WI38 (cell line): ENCODE data around the gene SLC9A9.

ENCODE experiments used
- H3K4me3 ChIP-seq: 2 replicates; pipeline ENCODE4 v1.5.1; 2011; ENCODE audit warnings: low read depth, mild to moderate bottlenecking, control low read depth, low read length
- TF ChIP-seq, protein P1 (sequence below): IDR thresholded peaks from 2 replicates; pipeline ENCODE4 v1.5.1; 2012; ENCODE audit warnings: low read depth, mild to moderate bottlenecking, control low read depth, low read length

Gene SLC9A9

DNA sequence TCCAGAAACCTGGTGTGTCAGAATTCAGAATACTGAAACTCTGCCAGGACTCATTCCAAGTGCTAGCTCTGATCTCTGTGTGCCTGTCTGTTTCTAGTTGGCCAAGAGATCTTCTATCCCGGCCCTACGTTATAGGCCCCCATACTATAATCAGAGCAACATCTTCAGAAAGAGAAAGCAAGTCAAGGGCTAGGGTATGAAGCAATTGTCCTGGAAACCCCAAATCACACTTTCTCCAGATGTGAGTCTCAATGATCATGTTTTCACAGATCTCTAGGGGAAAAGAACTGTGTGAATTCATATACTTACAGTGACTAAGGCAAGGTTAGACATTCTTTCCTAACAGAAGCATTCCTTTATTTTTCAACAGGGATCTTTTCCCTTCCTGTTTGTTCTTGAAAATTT is 309.7 kb downstream of the SLC9A9 start:
- no peak overlapping the region for H3K4me3 ChIP-seq
- TF ChIP-seq, protein P1, sequence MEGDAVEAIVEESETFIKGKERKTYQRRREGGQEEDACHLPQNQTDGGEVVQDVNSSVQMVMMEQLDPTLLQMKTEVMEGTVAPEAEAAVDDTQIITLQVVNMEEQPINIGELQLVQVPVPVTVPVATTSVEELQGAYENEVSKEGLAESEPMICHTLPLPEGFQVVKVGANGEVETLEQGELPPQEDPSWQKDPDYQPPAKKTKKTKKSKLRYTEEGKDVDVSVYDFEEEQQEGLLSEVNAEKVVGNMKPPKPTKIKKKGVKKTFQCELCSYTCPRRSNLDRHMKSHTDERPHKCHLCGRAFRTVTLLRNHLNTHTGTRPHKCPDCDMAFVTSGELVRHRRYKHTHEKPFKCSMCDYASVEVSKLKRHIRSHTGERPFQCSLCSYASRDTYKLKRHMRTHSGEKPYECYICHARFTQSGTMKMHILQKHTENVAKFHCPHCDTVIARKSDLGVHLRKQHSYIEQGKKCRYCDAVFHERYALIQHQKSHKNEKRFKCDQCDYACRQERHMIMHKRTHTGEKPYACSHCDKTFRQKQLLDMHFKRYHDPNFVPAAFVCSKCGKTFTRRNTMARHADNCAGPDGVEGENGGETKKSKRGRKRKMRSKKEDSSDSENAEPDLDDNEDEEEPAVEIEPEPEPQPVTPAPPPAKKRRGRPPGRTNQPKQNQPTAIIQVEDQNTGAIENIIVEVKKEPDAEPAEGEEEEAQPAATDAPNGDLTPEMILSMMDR: no peak

DNA sequence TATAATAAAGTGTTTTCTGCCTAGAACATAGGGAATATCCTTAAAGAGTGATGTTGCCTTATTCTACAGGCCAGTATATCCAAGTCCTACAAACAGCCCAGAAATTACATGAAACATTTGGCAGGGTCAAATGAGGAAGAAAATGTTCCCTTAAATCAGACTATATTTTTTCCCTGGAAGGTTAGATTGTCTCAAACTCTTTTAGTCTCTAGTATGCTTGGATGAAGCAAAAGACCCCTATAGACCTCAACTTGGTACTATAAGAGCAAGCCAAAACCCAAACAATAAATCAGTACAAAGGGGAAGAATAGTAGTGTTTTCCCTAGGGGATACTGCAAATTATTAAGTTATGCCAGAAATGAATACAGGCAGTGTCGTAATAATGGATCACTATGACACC is 310.2 kb downstream of the SLC9A9 start:
- TF ChIP-seq, protein P1: no peak
- no peak overlapping the region for H3K4me3 ChIP-seq

DNA sequence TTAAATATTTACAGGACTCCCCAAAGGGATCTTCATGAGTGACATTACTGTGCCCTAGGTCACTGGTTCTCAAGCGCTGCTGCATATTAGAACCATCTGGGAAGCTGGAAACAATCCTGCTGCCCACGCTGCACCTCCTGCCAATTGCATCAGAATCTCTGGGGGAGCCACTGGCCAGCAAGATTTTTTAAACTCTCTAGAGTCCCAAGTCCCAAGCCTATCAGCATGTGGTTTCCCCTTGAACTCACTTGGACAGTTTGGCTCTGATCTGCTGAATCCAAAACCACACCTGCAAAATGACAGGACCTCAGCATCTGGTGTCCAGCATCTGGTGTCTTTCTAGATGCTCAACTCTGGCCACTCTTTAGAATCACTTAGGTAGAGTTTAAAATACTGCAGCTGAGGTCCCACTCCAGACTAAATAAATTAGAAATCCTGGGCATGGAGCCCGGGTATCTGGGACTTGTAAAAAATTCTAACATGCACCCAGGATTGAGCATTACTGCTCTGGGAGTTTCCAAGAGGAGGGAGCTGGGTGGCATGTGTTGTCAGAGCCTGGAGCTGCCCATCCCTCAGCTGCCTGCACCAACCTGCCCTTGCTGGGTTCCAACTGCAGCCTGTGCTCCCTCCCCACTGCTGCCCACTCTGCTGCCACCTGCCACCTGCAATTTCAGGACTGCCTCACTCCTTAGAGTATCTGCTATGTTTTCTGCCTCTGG is 311.3 kb downstream of the SLC9A9 start:
- H3K4me3 ChIP-seq: no peak overlapping the region
- TF ChIP-seq, protein P1: no peak

DNA sequence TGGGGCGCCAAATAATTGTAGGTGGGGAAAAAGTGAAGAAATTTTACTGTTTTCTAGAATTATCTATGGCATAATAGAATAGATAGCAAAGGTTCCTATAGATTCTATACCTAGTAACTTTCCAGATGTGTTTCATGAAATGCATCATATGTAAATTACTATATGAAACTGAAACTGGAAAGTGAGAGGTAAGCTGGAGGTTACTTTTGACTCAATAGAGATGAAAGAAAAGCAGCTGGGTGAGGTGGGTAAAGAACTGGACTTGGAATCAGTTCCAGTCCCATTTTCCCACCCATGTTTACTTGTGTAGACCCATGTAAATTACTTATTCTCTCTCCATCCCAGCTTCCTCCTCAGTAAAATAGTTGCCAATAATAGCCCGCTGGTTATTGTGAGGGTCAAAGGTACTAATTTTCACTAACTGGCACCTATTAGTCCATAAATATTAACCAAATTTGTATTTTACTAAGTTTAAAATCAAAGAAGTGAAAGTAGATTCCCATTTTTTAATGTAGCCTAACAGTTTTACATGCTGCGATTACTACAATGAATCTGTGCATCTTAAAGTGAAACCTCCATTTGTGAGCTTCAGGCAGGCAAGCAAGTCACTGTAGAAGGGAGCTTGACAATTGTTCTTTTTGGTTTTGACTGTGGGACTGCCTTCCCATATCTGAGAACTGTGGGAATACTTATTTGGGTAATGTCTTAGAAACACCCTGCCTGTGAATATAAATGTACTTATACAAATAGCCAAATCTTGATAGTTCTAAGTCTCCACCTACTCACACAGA is 312.1 kb downstream of the SLC9A9 start:
- TF ChIP-seq, protein P1: no peak
- no peak overlapping the region for H3K4me3 ChIP-seq

DNA sequence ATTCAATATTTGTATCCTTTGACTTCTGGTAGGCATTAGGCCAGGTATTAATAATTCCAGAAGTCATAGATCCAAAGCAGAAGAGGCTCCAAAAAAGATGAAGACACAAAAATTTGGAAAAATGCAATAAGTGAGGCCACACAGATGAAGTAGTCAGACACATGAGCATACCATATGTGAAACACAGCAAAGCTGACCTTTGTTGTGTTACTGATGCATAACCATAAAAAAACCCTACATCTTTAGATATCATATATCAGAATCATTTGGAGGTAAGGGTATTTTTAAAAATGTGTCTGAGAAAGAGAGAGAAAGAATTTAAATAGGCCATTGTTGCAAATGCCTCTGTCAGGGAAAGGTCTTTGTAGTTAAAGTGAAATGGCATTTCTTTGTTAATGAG is 314.9 kb downstream of the SLC9A9 start:
- TF ChIP-seq, protein P1: no peak
- H3K4me3 ChIP-seq: no peak overlapping the region

DNA sequence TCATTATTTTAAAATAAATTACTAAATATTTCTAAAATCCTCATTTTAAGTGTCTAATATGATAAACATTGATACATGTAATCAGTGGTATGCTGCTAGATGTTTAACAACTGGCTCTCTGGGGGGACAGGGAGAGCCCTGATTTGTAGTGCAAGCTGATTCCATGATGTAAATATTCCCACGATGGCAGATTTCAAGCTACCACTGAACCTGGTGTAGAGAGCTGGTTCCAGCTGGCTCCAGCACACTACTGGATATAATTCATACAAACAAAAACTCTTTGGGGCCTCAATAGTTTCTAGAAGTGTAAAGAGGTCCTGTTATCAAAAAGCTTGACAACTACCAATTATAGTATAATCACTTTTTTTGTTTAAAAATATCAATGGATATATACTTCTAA is 316.2 kb downstream of the SLC9A9 start:
- H3K4me3 ChIP-seq: no peak overlapping the region

DNA sequence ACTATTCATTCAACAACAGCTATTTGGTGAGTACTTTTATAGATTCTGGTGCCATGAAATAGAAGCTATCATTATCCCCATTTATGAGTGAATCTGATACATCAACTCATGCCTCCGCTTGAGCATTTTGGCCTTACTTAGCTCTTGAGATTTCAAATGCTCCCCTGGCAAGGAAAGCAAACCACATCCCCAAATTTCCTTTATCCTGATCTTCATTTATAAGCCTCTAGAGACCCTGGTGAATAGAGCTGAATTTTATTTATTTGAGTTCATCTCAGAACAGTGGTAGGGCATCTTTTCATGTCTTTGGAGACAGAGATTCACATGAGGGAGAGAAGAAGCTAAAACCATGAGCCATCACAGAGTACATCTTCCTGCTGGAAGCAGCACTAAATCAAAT is 317.2 kb downstream of the SLC9A9 start:
- H3K4me3 ChIP-seq: no peak overlapping the region
- TF ChIP-seq, protein P1: no peak

More for the DNA sequence above, 316.2 kb downstream of the SLC9A9 start:
- TF ChIP-seq, protein P1: no peak
